Stimulated activated CD4-positive, alpha-beta T cell treated with anti-CD3 and anti-CD28 coated beads, TNF-alpha, amount 100 ng/mL, for 4 hours (primary cell): Measurements from ENCODE around the gene VRTN.

Experiments
- DNase-seq, 3 experiments: peaks; one replicate each; pipeline ENCODE4 v3.0.0-alpha.2; 2020; ENCODE audit warnings: low read depth in 3 of 3

Gene VRTN

GRCh38 chr14:74392616-74393570 lies 44.6 kb downstream of the VRTN start:
- no peak for DNase-seq

- no peak for DNase-seq
Observed at GRCh38 chr14:74394549-74394948, 46.3 kb downstream of the VRTN start.

GRCh38 chr14:74395094-74395493 lies 46.8 kb downstream of the VRTN start:
- DNase-seq = no peak

GRCh38 chr14:74400031-74400685 lies 51.9 kb downstream of the VRTN start:
- DNase-seq = no peak

- DNase-seq = no peak
Observed at GRCh38 chr14:74400919-74401503, 52.7 kb downstream of the VRTN start.

GRCh38 chr14:74401504-74402241 lies 53.4 kb downstream of the VRTN start:
- peak; percentile 20 to 38 (median 25) for DNase-seq

GRCh38 chr14:74402401-74403251 lies 54.4 kb downstream of the VRTN start:
- DNase-seq = no peak

- no peak for DNase-seq
Observed at GRCh38 chr14:74403619-74404417, 55.5 kb downstream of the VRTN start.

GRCh38 chr14:74404435-74404834 lies 56.2 kb downstream of the VRTN start:
- DNase-seq = no peak

GRCh38 chr14:74405663-74406062 lies 57.4 kb downstream of the VRTN start:
- no peak for DNase-seq

- DNase-seq = no peak
Observed at GRCh38 chr14:74407021-74407800, 58.9 kb downstream of the VRTN start.

GRCh38 chr14:74407801-74408154 lies 59.5 kb downstream of the VRTN start:
- no peak for DNase-seq

- DNase-seq = no peak
Observed at GRCh38 chr14:74408870-74409269, 60.6 kb downstream of the VRTN start.

GRCh38 chr14:74409441-74409840 lies 61.2 kb downstream of the VRTN start:
- DNase-seq = no peak
